IMR-90 (cell line): ENCODE measurements around the gene GTPBP6. TPM values are rescaled to one million over a fixed set of nuclear protein-coding genes. Genes with fewer than 3 reads are reported as not detected.

Source experiments
- ATAC-seq: fragments of 200-7000 bp; cut with Tn5 transposase; 2 replicates; pipeline ENCODE4 v1.9.1; 2020; ENCODE audit warnings: low read depth, mild to moderate bottlenecking, moderate library complexity
- BruUV-seq: library from RNA; stranded (reverse); fragments of 400-500 nt; replicated peaks from 2 replicates; lab custom pipeline; 2021; lab: Mats Ljungman, UMichigan
- CTCF ChIA-PET: fragments of 300-600 bp; formaldehyde crosslinking; extraction: SDS; loops from one replicate; lab custom pipeline; 2021; ENCODE audit warnings: antibody characterized with exemption; lab: Yijun Ruan, JAX
- POLR2A ChIA-PET: fragments of 300-600 bp; sonication (Branson Sonifier 250); formaldehyde crosslinking; loops from one replicate; lab custom pipeline; 2022; ENCODE audit warnings: antibody characterized with exemption; ENCODE audit not compliant: unreplicated experiment; lab: Charles Lee
- DNase-seq: peaks from one replicate; pipeline ENCODE4 v3.0.0; 2013
- H2AFZ ChIP-seq: replicated peaks from 2 replicates; pipeline ENCODE3; 2013; ENCODE audit warnings: low read length, mild to moderate bottlenecking; ENCODE audit not compliant: poor library complexity
- H2AK5ac ChIP-seq: 2 replicates; pipeline ENCODE4 v1.6.1; 2013; ENCODE audit warnings: low read depth, low read length, inconsistent platforms
- H2AK9ac ChIP-seq: replicated peaks from 2 replicates; pipeline ENCODE3; 2013; ENCODE audit warnings: mild to moderate bottlenecking, low read depth, low read length, moderate library complexity; ENCODE audit not compliant: poor library complexity
- H2BK120ac ChIP-seq: 2 replicates; pipeline ENCODE4 v1.6.1; 2013; ENCODE audit warnings: low read depth, low read length, inconsistent platforms
- H2BK15ac ChIP-seq: 3 replicates; pipeline ENCODE4 v1.6.1; 2013; ENCODE audit warnings: low read depth, low read length, inconsistent platforms
- H2BK20ac ChIP-seq: 2 replicates; pipeline ENCODE4 v1.6.1; 2013; ENCODE audit warnings: low read depth, mild to moderate bottlenecking, inconsistent platforms, low read length, moderate library complexity
- H2BK5ac ChIP-seq: 2 replicates; pipeline ENCODE4 v1.6.1; 2013; ENCODE audit warnings: mild to moderate bottlenecking, low read depth, low read length, inconsistent platforms; ENCODE audit not compliant: poor library complexity, severe bottlenecking
- H3K14ac ChIP-seq: replicated peaks from 2 replicates; pipeline ENCODE4 v1.6.1; 2013; ENCODE audit warnings: low read depth, low read length, inconsistent platforms
- H3K18ac ChIP-seq: 2 replicates; pipeline ENCODE4 v1.6.1; 2013; ENCODE audit warnings: low read depth, low read length, control low read depth
- H3K23ac ChIP-seq: 2 replicates; pipeline ENCODE4 v1.6.1; 2013; ENCODE audit warnings: low read depth, low read length, inconsistent platforms
- H3K27ac ChIP-seq: 2 replicates; pipeline ENCODE4 v1.5.1; 2013; ENCODE audit warnings: mild to moderate bottlenecking, control low read depth, low read length; ENCODE audit not compliant: insufficient read depth
- H3K27me3 ChIP-seq: 2 replicates; pipeline ENCODE4 v1.6.1; 2013; ENCODE audit warnings: low read length; ENCODE audit not compliant: control insufficient read depth, insufficient read depth
- H3K36me3 ChIP-seq: 2 replicates; pipeline ENCODE4 v1.6.1; 2013; ENCODE audit warnings: low read length, mixed read lengths; ENCODE audit not compliant: control insufficient read depth, insufficient read depth
- H3K4ac ChIP-seq: 2 replicates; pipeline ENCODE4 v1.6.1; 2013; ENCODE audit warnings: low read depth, low read length, inconsistent platforms
- H3K4me1 ChIP-seq: 2 replicates; pipeline ENCODE4 v1.6.1; 2013; ENCODE audit warnings: low read length, mixed read lengths; ENCODE audit not compliant: control insufficient read depth, insufficient read depth
- H3K4me2 ChIP-seq: 2 replicates; pipeline ENCODE4 v1.6.1; 2013; ENCODE audit warnings: low read depth, mild to moderate bottlenecking, control low read depth, low read length, moderate library complexity
- H3K4me3 ChIP-seq: 2 replicates; pipeline ENCODE4 v1.5.1; 2013; ENCODE audit warnings: low read depth, mild to moderate bottlenecking, control low read depth, low read length, moderate library complexity; ENCODE audit not compliant: insufficient read depth
- H3K56ac ChIP-seq: 2 replicates; pipeline ENCODE4 v1.6.1; 2013; ENCODE audit warnings: low read length, inconsistent platforms; ENCODE audit not compliant: insufficient read depth; ENCODE audit errors: extremely low read depth
- H3K79me1 ChIP-seq, 2 experiments: 2 replicates each; pipeline ENCODE4 v1.6.1; 2013; ENCODE audit warnings: low read length in 2 of 2, inconsistent platforms in 1 of 2, low read depth in 1 of 2
- H3K9ac ChIP-seq: 2 replicates; pipeline ENCODE4 v1.6.1; 2013; ENCODE audit warnings: low read depth, low read length, control low read depth
- H3K9me1 ChIP-seq: 2 replicates; pipeline ENCODE4 v1.6.1; 2013; ENCODE audit warnings: low read length, inconsistent platforms; ENCODE audit not compliant: insufficient read depth
- H3K9me3 ChIP-seq: 2 replicates; pipeline ENCODE4 v1.6.1; 2013; ENCODE audit warnings: low read length; ENCODE audit not compliant: control insufficient read depth, insufficient read depth
- H4K20me1 ChIP-seq: 2 replicates; pipeline ENCODE4 v1.6.1; 2013; ENCODE audit warnings: low read length, inconsistent platforms; ENCODE audit not compliant: insufficient read depth
- H4K5ac ChIP-seq: 2 replicates; pipeline ENCODE4 v1.6.1; 2013; ENCODE audit warnings: mild to moderate bottlenecking, low read depth, low read length, control low read depth
- H4K8ac ChIP-seq, 2 experiments: 2 replicates each; pipeline ENCODE4 v1.6.1; 2013; ENCODE audit warnings: low read depth in 2 of 2, low read length in 2 of 2, control low read depth in 1 of 2, inconsistent platforms in 1 of 2
- H4K91ac ChIP-seq: 2 replicates; pipeline ENCODE4 v1.6.1; 2013; ENCODE audit warnings: low read depth, low read length, inconsistent platforms; ENCODE audit not compliant: insufficient read depth
- BHLHE40 ChIP-seq: fragments of 150-350 bp; IDR thresholded peaks from 2 replicates; pipeline ENCODE4 v1.6.1; 2016; ENCODE audit warnings: mild to moderate bottlenecking, low read depth, low read length
- CEBPB ChIP-seq: IDR thresholded peaks from 2 replicates; pipeline ENCODE4 v1.6.1; 2012; ENCODE audit warnings: low read depth, low read length, improper control_type of control experiment
- FOS ChIP-seq: fragments of 150-350 bp; IDR thresholded peaks from 2 replicates; pipeline ENCODE4 v1.6.1; 2016; ENCODE audit warnings: low read depth, low read length
- MAFK ChIP-seq: IDR thresholded peaks from 2 replicates; pipeline ENCODE4 v1.6.1; 2012; ENCODE audit warnings: low read depth, low read length, improper control_type of control experiment
- MAZ ChIP-seq: IDR thresholded peaks from 2 replicates; pipeline ENCODE4 v1.6.1; 2012; ENCODE audit warnings: low read depth, mild to moderate bottlenecking, low read length, improper control_type of control experiment, moderate library complexity, borderline replicate concordance
- MXI1 ChIP-seq: IDR thresholded peaks from 2 replicates; pipeline ENCODE4 v1.6.1; 2012; ENCODE audit warnings: low read depth, mild to moderate bottlenecking, low read length, moderate library complexity, borderline replicate concordance
- NFE2L2 ChIP-seq: fragments of 150-350 bp; IDR thresholded peaks from 2 replicates; pipeline ENCODE4 v1.6.1; 2016; ENCODE audit warnings: low read depth, mild to moderate bottlenecking, low read length
- POLR2A ChIP-seq: IDR thresholded peaks from 2 replicates; pipeline ENCODE4 v1.6.1; 2012; ENCODE audit warnings: mild to moderate bottlenecking, low read depth, low read length
- RAD21 ChIP-seq: IDR thresholded peaks from 2 replicates; pipeline ENCODE4 v1.6.1; 2012; ENCODE audit warnings: low read length, improper control_type of control experiment
- RCOR1 ChIP-seq: IDR thresholded peaks from 2 replicates; pipeline ENCODE4 v1.6.1; 2012; ENCODE audit warnings: mild to moderate bottlenecking, low read length, improper control_type of control experiment; ENCODE audit not compliant: insufficient replicate concordance
- RFX5 ChIP-seq: IDR thresholded peaks from 2 replicates; pipeline ENCODE4 v1.8.0; 2012; ENCODE audit warnings: low read depth, mild to moderate bottlenecking, low read length, moderate library complexity
- WGBS, 2 experiments: methylation state at CpG; one replicate each; pipeline versions ENCODE4 v1.1.5 to v1.1.7; 2013; ENCODE audit warnings: missing lambda C conversion rate in 2 of 2; ENCODE audit not compliant: insufficient read length in 1 of 2; ENCODE audit errors: extremely low coverage in 2 of 2; 5-methylcytosine and 5-hydroxymethylcytosine counted together
- dilution Hi-C: fragments of 300-500 bp; cut with HindIII; formaldehyde crosslinking; loops from one replicate; pipeline ENCODE4 v1.14.3; 2018; ENCODE audit warnings: low sequenced_read_pairs; ENCODE audit not compliant: unreplicated experiment
- in situ Hi-C: fragments of 300-500 bp; cut with MboI; formaldehyde crosslinking; loops from 3 replicates; pipeline ENCODE4 v1.14.3; 2019; ENCODE audit warnings: low sequenced_read_pairs, inconsistent platforms, mixed read lengths
- intact Hi-C: fragments of 100-400 bp; cut with micrococcal nuclease; formaldehyde crosslinking; loops from 2 replicates; pipeline ENCODE4 v1.10.0; 2022
- polyA plus RNA-seq, 3 experiments: library from polyadenylated mRNA; depleted of rRNA; stranded (reverse); fragments of >200 nt; gene quantifications; 2 replicates each; pipeline ENCODE4 v1.2.3, GENCODE V29; 2012; ENCODE audit warnings: low replicate concordance in 1 of 3
- total RNA-seq: library from RNA; depleted of rRNA; stranded (reverse); fragments of >200 nt; gene quantifications from 2 replicates; pipeline ENCODE4 v1.2.3, GENCODE V29; 2012
- TF ChIP-seq, protein P1 (sequence below): fragments of 150-350 bp; IDR thresholded peaks from 2 replicates; pipeline ENCODE4 v1.6.1; 2017; ENCODE audit warnings: mild to moderate bottlenecking, antibody characterized with exemption, low read length, low read depth
- TF ChIP-seq, protein P2 (sequence below): fragments of 150-350 bp; IDR thresholded peaks from 2 replicates; pipeline ENCODE4 v1.6.1; 2016; ENCODE audit warnings: low read depth, mild to moderate bottlenecking, low read length, moderate library complexity, borderline replicate concordance

Gene GTPBP6
- total and polyA plus RNA-seq, 2 of the 4 experiments (the other 2 are of a cell fraction) = 24.0 to 31.6 TPM

DNA sequence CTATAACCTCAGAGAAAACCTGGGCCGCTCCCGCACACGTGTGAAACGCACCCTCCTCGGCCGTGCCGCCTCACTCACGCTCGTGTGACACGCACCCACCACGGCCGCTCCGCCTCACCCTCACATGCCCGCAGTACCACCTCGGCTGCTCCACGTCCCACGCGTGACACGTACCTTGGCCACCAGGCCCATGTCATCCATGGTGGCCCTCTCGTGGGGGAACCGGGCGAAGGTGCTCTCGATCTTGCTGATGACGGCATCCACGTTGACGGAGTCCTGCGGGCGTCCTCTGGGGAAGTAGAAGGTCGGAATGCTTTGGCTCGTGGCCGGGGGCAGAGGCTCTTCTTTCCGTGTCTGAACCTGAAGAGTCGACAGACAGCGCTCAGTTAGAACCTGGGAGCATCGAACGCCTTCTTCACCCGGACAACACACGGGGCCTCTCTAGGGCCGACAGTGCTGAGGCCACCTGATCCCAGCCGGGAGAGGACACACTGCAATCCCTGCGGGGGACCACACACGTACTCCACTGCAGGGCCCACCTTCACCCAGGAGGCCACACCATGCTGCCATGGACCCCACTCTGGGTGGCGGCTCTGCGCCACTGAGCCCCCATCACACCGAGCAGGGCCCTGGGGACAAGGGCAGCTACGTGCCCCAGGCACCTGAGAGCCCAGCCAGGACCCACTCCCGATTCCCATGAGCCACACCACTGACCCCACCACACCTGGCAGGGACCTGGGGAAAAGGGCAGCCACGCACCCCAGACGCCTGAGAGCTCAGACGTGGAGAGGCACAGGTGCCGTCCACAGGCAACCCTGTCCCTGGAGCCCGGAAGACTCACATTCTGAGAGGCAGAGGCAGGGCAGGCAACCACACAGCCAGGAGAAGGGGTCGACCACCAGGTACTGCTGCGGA, 42.9 kb upstream of the GTPBP6 start (continued):
- TF ChIP-seq, protein P1, sequence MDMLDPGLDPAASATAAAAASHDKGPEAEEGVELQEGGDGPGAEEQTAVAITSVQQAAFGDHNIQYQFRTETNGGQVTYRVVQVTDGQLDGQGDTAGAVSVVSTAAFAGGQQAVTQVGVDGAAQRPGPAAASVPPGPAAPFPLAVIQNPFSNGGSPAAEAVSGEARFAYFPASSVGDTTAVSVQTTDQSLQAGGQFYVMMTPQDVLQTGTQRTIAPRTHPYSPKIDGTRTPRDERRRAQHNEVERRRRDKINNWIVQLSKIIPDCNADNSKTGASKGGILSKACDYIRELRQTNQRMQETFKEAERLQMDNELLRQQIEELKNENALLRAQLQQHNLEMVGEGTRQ = no peak

DNA sequence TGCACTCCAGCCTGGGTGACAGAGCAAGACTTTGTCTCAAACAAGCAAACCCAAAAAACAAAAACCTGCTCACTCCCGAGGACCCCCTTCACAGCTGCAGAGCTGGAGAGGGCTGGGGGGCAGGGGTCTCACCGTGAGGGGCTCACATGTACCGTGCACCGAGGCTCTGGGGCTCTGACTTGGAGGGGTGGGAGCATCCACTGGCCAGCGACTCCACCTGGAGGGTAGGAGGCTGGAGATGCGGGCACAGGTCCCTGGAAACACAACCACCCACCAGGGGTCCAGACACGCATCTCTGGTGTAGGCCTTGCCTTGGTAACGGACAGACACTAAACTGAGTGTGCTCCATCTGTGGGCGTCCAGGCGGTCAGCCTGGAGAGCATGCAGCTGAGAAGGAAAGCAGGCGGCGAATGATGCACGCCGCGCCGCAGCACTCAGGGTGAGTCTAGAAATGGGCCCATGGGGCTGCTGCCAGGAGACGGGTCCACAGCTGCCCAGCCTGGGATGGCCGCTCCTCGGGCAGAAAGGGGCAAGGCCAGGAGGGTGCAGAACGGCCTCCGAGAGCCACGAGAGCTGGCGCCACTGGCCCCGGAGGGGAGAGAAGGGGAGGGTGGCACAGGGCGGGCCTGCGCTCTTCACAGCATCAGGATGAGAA, 42.0 kb upstream of the GTPBP6 start:
- 93% methylated on average over 10 of the region's 26 CpGs; no CpG with 5 or more reads in 1 of the 2 experiments for WGBS, 2 experiments
- BruUV-seq = no TSS peak
- H3K9me1 ChIP-seq = no peaks in the 10 kb centered on the region
- H3K4me2 ChIP-seq = no peak overlapping the region
- H3K23ac ChIP-seq = no peak overlapping the region
- no peak overlapping the region for H3K4ac ChIP-seq
- 0 out of 4 replicates have a peak, but pooled peaks cover 0 to 5% of the 10 kb centered on the region in 2 experiments for H3K79me1 ChIP-seq
- H2BK5ac ChIP-seq = no peak overlapping the region
- in situ Hi-C loops = no loop called here
- no peak overlapping the region for H3K18ac ChIP-seq
- TF ChIP-seq, protein P2, sequence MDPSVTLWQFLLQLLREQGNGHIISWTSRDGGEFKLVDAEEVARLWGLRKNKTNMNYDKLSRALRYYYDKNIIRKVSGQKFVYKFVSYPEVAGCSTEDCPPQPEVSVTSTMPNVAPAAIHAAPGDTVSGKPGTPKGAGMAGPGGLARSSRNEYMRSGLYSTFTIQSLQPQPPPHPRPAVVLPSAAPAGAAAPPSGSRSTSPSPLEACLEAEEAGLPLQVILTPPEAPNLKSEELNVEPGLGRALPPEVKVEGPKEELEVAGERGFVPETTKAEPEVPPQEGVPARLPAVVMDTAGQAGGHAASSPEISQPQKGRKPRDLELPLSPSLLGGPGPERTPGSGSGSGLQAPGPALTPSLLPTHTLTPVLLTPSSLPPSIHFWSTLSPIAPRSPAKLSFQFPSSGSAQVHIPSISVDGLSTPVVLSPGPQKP = no peak
- TF ChIP-seq BHLHE40 = no peak
- no peak for TF ChIP-seq NFE2L2
- TF ChIP-seq RFX5 = no peak
- no peak for TF ChIP-seq CEBPB
- TF ChIP-seq MXI1 = no peak
- TF ChIP-seq FOS = no peak
- no peak for TF ChIP-seq RCOR1
- TF ChIP-seq MAFK = no peak
- TF ChIP-seq RAD21 = no peak
- no peak for TF ChIP-seq MAZ
- no peak for TF ChIP-seq POLR2A
- no peaks in the 10 kb centered on the region; the same call in 1 of the 2 replicates for H4K20me1 ChIP-seq
- intact Hi-C loops = no loop called here
- dilution Hi-C loops = no loop called here
- H3K56ac ChIP-seq = no peak overlapping the region
- no peaks in the 10 kb centered on the region for H3K27me3 ChIP-seq
- H3K4me3 ChIP-seq = no peak overlapping the region
- peaks cover 28% of the 10 kb centered on the region for H3K9me3 ChIP-seq
- no peak overlapping the region for H3K14ac ChIP-seq
- H2BK120ac ChIP-seq = no peak overlapping the region
- H4K8ac ChIP-seq = no peak overlapping the region
- no peak overlapping the region for H2BK20ac ChIP-seq
- no peak overlapping the region for H4K91ac ChIP-seq
- ATAC-seq (no peak), DNase-seq (no peak)
- H3K4me1 ChIP-seq = no peaks in the 10 kb centered on the region
- POLR2A ChIA-PET = no interaction called here
- H3K36me3 ChIP-seq = peaks cover 14% of the 10 kb centered on the region; the same call in 1 of the 2 replicates
- no peak overlapping the region for H3K9ac ChIP-seq
- H2AK5ac ChIP-seq = no peak overlapping the region
- H2AFZ ChIP-seq = no peak overlapping the region
- H2BK15ac ChIP-seq = no peak overlapping the region
- no peak overlapping the region for H4K5ac ChIP-seq
- H3K27ac ChIP-seq = no peak overlapping the region
- no peak overlapping the region for H2AK9ac ChIP-seq
- CTCF ChIA-PET = no interaction called here
